HEK293 (cell line): ENCODE data around the gene STBD1.

Source experiments
- CTCF ChIA-PET: fragments of 350-600 bp; formaldehyde crosslinking; extraction: SDS; loops from one replicate; lab custom pipeline; 2021; ENCODE audit warnings: antibody characterized with exemption; lab: Yijun Ruan, JAX
- POLR2A ChIA-PET: fragments of 300-600 bp; formaldehyde crosslinking; extraction: SDS; loops from one replicate; lab custom pipeline; 2020; ENCODE audit warnings: antibody characterized with exemption, inconsistent platforms; lab: Yijun Ruan, JAX
- H3K27ac ChIP-seq: fragments of 200-500 bp; sonication (Bioruptor generic); 2 replicates; pipeline ENCODE4 v1.5.1; 2014; ENCODE audit warnings: low read depth, low read length, control low read depth, inconsistent platforms; ENCODE audit errors: extremely low read depth
- H3K36me3 ChIP-seq, 2 experiments: fragments of 200-500 bp in 1 of 2; sonication (Bioruptor generic) in 1 of 2; 1 replicate in 1 of 2; 2 replicates in 1 of 2; pipeline ENCODE4 v1.5.1; 2014 to 2017; ENCODE audit warnings: inconsistent platforms in 2 of 2, low read length in 2 of 2; ENCODE audit not compliant: control insufficient read depth in 2 of 2, insufficient read depth in 1 of 2
- H3K4me1 ChIP-seq: fragments of 200-500 bp; sonication (Bioruptor generic); 2 replicates; pipeline ENCODE4 v1.5.1; 2014; ENCODE audit warnings: mild to moderate bottlenecking, low read length, inconsistent platforms; ENCODE audit not compliant: control insufficient read depth, insufficient read depth
- H3K4me3 ChIP-seq: 2 replicates; pipeline ENCODE4 v1.5.1; 2011; ENCODE audit warnings: low read depth, mild to moderate bottlenecking, control low read depth, low read length, moderate library complexity
- H3K9me3 ChIP-seq: fragments of 200-500 bp; sonication (Bioruptor generic); 2 replicates; pipeline ENCODE4 v1.5.1; 2014; ENCODE audit warnings: low read depth, low read length, inconsistent platforms; ENCODE audit not compliant: control insufficient read depth, insufficient read depth
- BCL6B ChIP-seq: fragments of 450-650 bp; formaldehyde crosslinking; IDR thresholded peaks from 2 replicates; pipeline ENCODE4 v1.5.1; 2017; ENCODE audit warnings: missing biosample characterization, missing genetic modification characterization
- FEZF1 ChIP-seq: fragments of 450-650 bp; formaldehyde crosslinking; IDR thresholded peaks from 2 replicates; pipeline ENCODE4 v1.5.1; 2016; ENCODE audit warnings: missing biosample characterization, missing genetic modification characterization
- MEIS1 ChIP-seq: sonication (generic); formaldehyde crosslinking; IDR thresholded peaks from 2 replicates; pipeline ENCODE4 v1.8.1; 2022; ENCODE audit warnings: missing genetic modification reagents, mild to moderate bottlenecking, borderline replicate concordance
- MZF1 ChIP-seq: fragments of 450-650 bp; formaldehyde crosslinking; IDR thresholded peaks from 2 replicates; pipeline ENCODE4 v1.5.1; 2017; ENCODE audit warnings: missing biosample characterization, missing genetic modification characterization, borderline replicate concordance
- RBAK ChIP-seq: fragments of 450-650 bp; formaldehyde crosslinking; IDR thresholded peaks from 2 replicates; pipeline ENCODE4 v1.5.1; 2016; ENCODE audit warnings: missing biosample characterization, missing genetic modification characterization
- SP3 ChIP-seq: fragments of 450-650 bp; formaldehyde crosslinking; IDR thresholded peaks from 2 replicates; pipeline ENCODE4 v1.5.1; 2016; ENCODE audit warnings: missing biosample characterization, missing genetic modification characterization
- YY1 ChIP-seq: fragments of 450-650 bp; formaldehyde crosslinking; IDR thresholded peaks from 2 replicates; pipeline ENCODE4 v1.5.1; 2018; ENCODE audit warnings: missing biosample characterization, missing genetic modification characterization
- ZFP3 ChIP-seq: fragments of 450-650 bp; formaldehyde crosslinking; IDR thresholded peaks from 2 replicates; pipeline ENCODE4 v1.5.1; 2016; ENCODE audit warnings: low read depth, missing biosample characterization, missing genetic modification characterization
- ZNF174 ChIP-seq: fragments of 450-650 bp; formaldehyde crosslinking; IDR thresholded peaks from 2 replicates; pipeline ENCODE4 v1.5.0; 2017; ENCODE audit warnings: missing biosample characterization, mild to moderate bottlenecking, missing genetic modification characterization
- ZNF211 ChIP-seq: fragments of 450-650 bp; formaldehyde crosslinking; IDR thresholded peaks from 2 replicates; pipeline ENCODE4 v1.5.1; 2016; ENCODE audit warnings: low read depth, missing biosample characterization, missing genetic modification characterization
- ZNF23 ChIP-seq: fragments of 450-650 bp; formaldehyde crosslinking; IDR thresholded peaks from 2 replicates; pipeline ENCODE4 v1.5.1; 2016; ENCODE audit warnings: missing biosample characterization, missing genetic modification characterization, borderline replicate concordance
- ZNF280D ChIP-seq: fragments of 450-650 bp; formaldehyde crosslinking; IDR thresholded peaks from 2 replicates; pipeline ENCODE4 v1.5.1; 2016; ENCODE audit warnings: missing biosample characterization, missing genetic modification characterization
- ZNF292 ChIP-seq: fragments of 450-650 bp; formaldehyde crosslinking; IDR thresholded peaks from 2 replicates; pipeline ENCODE4 v1.5.1; 2016; ENCODE audit warnings: low read depth, missing biosample characterization, missing genetic modification characterization, borderline replicate concordance
- ZNF366 ChIP-seq: fragments of 450-650 bp; formaldehyde crosslinking; conservative IDR thresholded peaks from 2 replicates; pipeline ENCODE4 v1.5.1; 2016; ENCODE audit warnings: missing biosample characterization, missing genetic modification characterization
- ZNF416 ChIP-seq: fragments of 450-650 bp; formaldehyde crosslinking; IDR thresholded peaks from 2 replicates; pipeline ENCODE4 v1.5.1; 2016; ENCODE audit warnings: missing biosample characterization, missing genetic modification characterization
- ZNF510 ChIP-seq: fragments of 450-650 bp; formaldehyde crosslinking; IDR thresholded peaks from 2 replicates; pipeline ENCODE4 v1.5.1; 2018; ENCODE audit warnings: mild to moderate bottlenecking, missing genetic modification characterization, missing biosample characterization; ENCODE audit not compliant: insufficient replicate concordance
- ZNF558 ChIP-seq: fragments of 450-650 bp; formaldehyde crosslinking; IDR thresholded peaks from 2 replicates; pipeline ENCODE4 v1.5.1; 2016; ENCODE audit warnings: missing biosample characterization, missing genetic modification characterization
- ZNF600 ChIP-seq: fragments of 450-650 bp; formaldehyde crosslinking; IDR thresholded peaks from 2 replicates; pipeline ENCODE4 v1.5.1; 2016; ENCODE audit warnings: missing biosample characterization, missing genetic modification characterization
- ZNF777 ChIP-seq: fragments of 450-650 bp; formaldehyde crosslinking; IDR thresholded peaks from 2 replicates; pipeline ENCODE4 v1.5.1; 2017; ENCODE audit warnings: missing biosample characterization, missing genetic modification characterization, borderline replicate concordance
- ZSCAN30 ChIP-seq: fragments of 450-650 bp; IDR thresholded peaks from 2 replicates; pipeline ENCODE4 v1.5.1; 2018; ENCODE audit warnings: missing biosample characterization, mild to moderate bottlenecking, missing genetic modification characterization, moderate library complexity
- TF ChIP-seq, protein P1 (sequence below): fragments of 450-650 bp; formaldehyde crosslinking; IDR thresholded peaks from 2 replicates; pipeline ENCODE4 v1.5.1; 2017; ENCODE audit warnings: missing biosample characterization, missing genetic modification characterization

Gene STBD1

DNA sequence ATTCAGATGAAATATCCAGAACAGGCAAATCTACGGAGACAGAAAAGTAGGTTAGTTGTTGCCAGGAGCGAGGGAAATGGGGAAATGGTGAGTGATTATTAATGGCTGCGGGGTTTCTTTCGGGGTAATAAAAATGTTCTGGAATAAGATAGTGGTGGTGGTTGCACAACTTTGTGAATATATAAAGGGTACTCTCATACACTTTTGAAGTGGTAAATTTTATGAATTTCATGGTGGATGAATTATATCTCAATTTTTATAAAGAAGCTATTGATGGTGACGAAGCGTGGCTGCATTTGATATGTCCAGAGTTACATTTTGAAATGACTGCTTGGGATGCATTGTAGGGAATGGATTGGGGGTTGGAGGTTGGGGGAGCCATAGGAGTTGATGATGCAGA is 38.7 kb upstream of the STBD1 start:
- no peaks in the 10 kb centered on the region for H3K36me3 ChIP-seq
- H3K4me3 ChIP-seq, result no peak overlapping the region
- H3K27ac ChIP-seq, result no peak overlapping the region
- POLR2A ChIA-PET, result no interaction called here
- no peak for TF ChIP-seq ZNF366 (tag by site-specific recombination)
- no peak for TF ChIP-seq BCL6B (tag by site-specific recombination)
- CTCF ChIA-PET, result no interaction called here
- no peaks in the 10 kb centered on the region for H3K9me3 ChIP-seq
- no peaks in the 10 kb centered on the region for H3K4me1 ChIP-seq

DNA sequence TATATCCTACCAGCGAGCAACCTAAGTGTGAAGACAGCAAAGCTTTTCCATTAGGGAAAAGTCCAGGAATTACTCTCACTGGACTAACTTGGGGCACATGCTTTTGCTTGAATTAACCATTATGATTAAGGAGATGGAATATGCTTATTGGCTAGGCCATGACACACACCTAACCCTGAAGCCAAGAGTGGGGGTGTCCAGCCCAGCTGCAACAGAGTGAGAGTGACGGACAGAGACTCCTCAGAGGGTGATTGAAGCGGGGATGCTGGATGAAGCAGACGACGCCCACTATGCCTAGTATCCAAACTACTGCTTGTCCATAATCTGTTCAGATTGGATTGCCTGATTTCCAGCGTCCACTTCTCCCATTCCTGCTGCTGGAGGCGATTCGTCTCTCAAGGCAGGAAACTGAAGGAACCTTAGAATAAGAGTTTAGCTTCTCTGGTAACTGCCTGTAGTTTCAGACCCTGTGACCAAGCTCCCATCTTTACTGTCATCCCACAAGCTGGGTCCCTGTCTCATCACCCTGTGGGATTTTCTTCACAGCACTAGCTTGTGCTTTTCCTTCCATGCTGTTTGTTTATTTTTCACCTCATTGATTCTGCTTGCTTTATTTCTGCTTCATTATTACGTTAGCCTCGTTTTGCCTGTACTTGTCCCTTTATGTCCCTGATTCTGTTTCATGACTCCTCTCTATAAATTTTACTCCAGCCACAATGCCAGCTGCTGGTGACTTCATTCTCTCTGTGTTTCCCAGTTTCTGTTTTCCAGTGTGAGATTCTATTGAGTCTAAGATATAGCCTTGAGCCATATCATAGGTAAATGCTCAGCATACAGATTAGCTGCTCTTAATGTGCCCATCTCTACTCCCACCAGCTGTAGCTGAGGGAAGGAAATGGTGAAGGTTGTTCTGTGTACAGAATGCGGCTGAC is 36.0 kb upstream of the STBD1 start:
- no peaks in the 10 kb centered on the region for H3K4me1 ChIP-seq
- POLR2A ChIA-PET, result no interaction called here
- no peaks in the 10 kb centered on the region for H3K36me3 ChIP-seq
- no peak overlapping the region for H3K4me3 ChIP-seq
- no peaks in the 10 kb centered on the region for H3K9me3 ChIP-seq
- no peak for TF ChIP-seq ZNF600
- peak; percentile 29; the same call in 1 of the 2 replicates for TF ChIP-seq FEZF1 (tag by site-specific recombination)
- TF ChIP-seq ZNF416 (tag by site-specific recombination), result no peak
- CTCF ChIA-PET, result no interaction called here
- no peak overlapping the region for H3K27ac ChIP-seq

DNA sequence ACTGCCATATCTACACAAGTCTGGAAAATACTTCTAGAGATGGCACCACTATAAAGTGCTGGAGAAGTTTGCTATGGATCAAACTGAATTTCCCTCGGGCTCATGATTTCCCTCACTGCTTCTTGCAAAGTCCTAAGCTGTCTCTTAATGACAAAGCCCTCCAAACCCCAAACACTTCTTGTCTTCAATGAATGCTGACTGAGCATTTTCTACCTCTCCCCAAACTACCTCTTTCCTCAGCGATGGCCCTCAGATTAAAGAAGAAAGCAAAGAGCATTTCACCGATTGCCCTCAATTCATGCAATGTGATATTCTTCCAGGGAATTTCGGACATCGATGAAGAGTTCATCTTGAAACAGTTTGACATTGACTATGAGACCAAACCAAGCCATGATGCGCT is 35.3 kb upstream of the STBD1 start:
- CTCF ChIA-PET, result interaction anchor here (0.7 kb wide), 1 partner anchor 30 kb away, joined by 3 read pairs; no protein-coding TSS in a partner anchor
- no peaks in the 10 kb centered on the region for H3K4me1 ChIP-seq
- TF ChIP-seq YY1 (tag by site-specific recombination), result no peak
- TF ChIP-seq, protein P1, sequence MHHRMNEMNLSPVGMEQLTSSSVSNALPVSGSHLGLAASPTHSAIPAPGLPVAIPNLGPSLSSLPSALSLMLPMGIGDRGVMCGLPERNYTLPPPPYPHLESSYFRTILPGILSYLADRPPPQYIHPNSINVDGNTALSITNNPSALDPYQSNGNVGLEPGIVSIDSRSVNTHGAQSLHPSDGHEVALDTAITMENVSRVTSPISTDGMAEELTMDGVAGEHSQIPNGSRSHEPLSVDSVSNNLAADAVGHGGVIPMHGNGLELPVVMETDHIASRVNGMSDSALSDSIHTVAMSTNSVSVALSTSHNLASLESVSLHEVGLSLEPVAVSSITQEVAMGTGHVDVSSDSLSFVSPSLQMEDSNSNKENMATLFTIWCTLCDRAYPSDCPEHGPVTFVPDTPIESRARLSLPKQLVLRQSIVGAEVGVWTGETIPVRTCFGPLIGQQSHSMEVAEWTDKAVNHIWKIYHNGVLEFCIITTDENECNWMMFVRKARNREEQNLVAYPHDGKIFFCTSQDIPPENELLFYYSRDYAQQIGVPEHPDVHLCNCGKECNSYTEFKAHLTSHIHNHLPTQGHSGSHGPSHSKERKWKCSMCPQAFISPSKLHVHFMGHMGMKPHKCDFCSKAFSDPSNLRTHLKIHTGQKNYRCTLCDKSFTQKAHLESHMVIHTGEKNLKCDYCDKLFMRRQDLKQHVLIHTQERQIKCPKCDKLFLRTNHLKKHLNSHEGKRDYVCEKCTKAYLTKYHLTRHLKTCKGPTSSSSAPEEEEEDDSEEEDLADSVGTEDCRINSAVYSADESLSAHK (tag by site-specific recombination), result no peak
- no peak overlapping the region for H3K4me3 ChIP-seq
- H3K36me3 ChIP-seq, result no peaks in the 10 kb centered on the region
- no peaks in the 10 kb centered on the region for H3K9me3 ChIP-seq
- no peak overlapping the region for H3K27ac ChIP-seq
- POLR2A ChIA-PET, result no interaction called here

- POLR2A ChIA-PET, result no interaction called here
- H3K36me3 ChIP-seq, result no peaks in the 10 kb centered on the region
- H3K9me3 ChIP-seq, result no peaks in the 10 kb centered on the region
- H3K27ac ChIP-seq, result no peak overlapping the region
- no peak overlapping the region for H3K4me3 ChIP-seq
- CTCF ChIA-PET, result no interaction called here
- H3K4me1 ChIP-seq, result no peaks in the 10 kb centered on the region
- TF ChIP-seq ZNF174 (tag by site-specific recombination) (no peak), ZNF777 (no peak), ZNF558 (tag by site-specific recombination) (no peak), SP3 (tag by site-specific recombination) (no peak), MZF1 (tag by site-specific recombination) (no peak), RBAK (no peak), MEIS1 (no peak), ZNF23 (tag by site-specific recombination) (no peak), ZNF280D (no peak), ZFP3 (tag by site-specific recombination) (no peak), ZNF510 (tag by site-specific recombination) (no peak), ZNF292 (tag by site-specific recombination) (no peak), ZNF211 (tag by site-specific recombination) (no peak), ZSCAN30 (tag by site-specific recombination) (no peak)
Observed at GRCh38 chr4:76272073-76272472, 34.5 kb upstream of the STBD1 start.
